HT1080 (cell line): ENCODE measurements around the gene CEACAM3. TPM values are rescaled to one million over a fixed set of nuclear protein-coding genes. Genes with fewer than 3 reads are reported as not detected.

Experiments
- DNase-seq: peaks from one replicate; pipeline ENCODE4 v3.0.0-alpha.2; 2015; ENCODE audit warnings: low read depth
- total RNA-seq: library from RNA; depleted of rRNA; stranded (reverse); fragments of >200 nt; shearing (Covaris generic); gene quantifications from 2 replicates; pipeline ENCODE4 v1.2.3, GENCODE V29; 2014; rRNA removed

The CEACAM3 gene
- total RNA-seq, 1 experiment from 2014 or later, result not detected

DNA sequence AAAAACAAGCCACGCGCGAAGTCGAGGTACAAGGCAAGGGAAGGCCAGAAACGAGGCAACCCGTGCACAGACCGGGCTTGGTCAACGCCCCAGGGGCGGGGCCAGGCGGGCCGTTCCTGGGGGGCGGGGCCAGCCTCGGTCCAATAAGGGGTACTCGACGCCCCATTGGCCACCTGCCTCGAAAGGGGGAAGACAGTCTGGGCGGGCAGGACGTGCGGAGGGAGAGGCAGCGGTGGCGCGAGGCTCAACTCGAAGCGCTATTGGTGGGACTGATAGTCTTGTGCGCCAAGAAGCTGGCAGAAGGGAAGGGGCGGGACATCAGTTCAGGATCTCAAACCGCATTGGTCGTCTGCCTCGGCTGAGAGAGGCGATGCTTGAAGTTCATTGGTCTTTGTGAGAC is 48.2 kb downstream of the CEACAM3 start, which contains the start of gene LYPD4:
TSS of gene LYPD4 (minus strand) at position 83 of the 400 bp plus-strand sequence. CDS start 5,398 bp downstream, outside the sequence.
- no peak for DNase-seq

- no peak for DNase-seq
Measured at GRCh38 chr19:41845001-41845050, 48.4 kb downstream of the CEACAM3 start, which contains the start of gene DMRTC2. DMRTC2 (plus strand) TSS chr19:41845042; CDS start chr19:41847429, 2,387 bp downstream.

- no peak for DNase-seq
Measured at GRCh38 chr19:41845051-41845590, 48.7 kb downstream of the CEACAM3 start.

GRCh38 chr19:41847351-41848105 is 51.1 kb downstream of the CEACAM3 start:
- no peak for DNase-seq

DNA sequence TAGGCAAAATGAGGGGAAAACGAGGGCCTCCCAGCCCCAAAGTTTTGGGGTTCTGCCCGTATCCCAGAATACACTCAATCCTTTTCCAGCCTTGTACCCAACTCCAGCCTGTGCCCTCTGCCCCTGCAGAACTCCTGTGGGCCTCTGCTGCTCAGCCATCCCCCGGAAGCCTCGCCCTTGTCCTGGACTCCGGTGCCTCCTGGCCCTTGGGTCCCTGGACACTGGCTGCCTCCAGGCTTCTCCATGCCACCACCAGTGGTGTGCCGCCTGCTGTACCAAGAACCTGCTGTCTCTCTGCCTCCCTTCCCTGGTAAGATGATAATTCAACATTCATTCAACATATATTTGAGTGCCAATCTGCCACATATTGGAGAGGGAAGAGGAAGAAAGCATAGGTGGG is 52.3 kb downstream of the CEACAM3 start:
- DNase-seq, result no peak

DNA sequence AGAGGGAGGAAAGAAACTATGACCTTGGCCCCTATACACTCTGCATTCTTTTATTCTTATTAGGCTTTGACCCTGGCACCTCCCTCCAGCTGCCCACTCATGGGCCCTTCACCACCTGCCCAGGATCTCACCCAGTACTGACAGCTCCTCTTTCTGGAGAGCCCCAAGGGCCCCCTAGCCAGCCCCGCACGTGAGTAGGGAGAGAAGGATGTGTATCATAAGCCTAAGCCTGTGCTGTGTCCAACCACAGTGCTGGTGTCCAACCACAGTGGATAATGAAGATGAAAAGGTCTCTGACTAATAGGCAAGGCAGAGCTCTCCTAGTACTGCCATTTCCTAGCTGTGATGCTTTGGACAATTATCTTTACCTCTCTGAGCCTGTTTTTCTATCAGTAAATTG is 52.7 kb downstream of the CEACAM3 start:
- DNase-seq, result no peak

- no peak for DNase-seq
Measured at GRCh38 chr19:41850381-41850780, 54.0 kb downstream of the CEACAM3 start.

DNA sequence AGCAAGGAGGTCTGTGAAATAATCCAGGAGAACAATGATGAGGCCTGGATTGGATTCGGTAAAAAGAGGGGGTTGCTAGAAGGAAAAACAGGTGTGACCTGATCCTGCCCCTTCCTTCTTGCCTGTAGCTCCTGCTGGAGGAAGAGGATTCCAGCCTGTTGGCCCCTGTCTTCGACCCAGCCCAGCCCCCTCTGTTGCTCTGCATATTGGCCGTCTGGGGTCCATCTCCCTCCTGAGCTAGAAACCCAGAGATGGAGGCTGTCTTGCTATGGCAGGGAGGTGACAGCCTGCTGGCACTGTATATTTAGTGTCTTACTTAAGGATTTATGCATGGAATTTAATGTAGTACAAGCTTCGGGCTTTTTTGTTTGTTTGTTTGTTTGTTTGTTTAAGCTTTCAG is 55.1 kb downstream of the CEACAM3 start:
- no peak for DNase-seq

GRCh38 chr19:41853344-41853743 is 57.0 kb downstream of the CEACAM3 start:
- no peak for DNase-seq

GRCh38 chr19:41853768-41854167 is 57.4 kb downstream of the CEACAM3 start:
- DNase-seq, result no peak

- DNase-seq, result no peak
Measured at GRCh38 chr19:41859213-41859617, 62.8 kb downstream of the CEACAM3 start.

GRCh38 chr19:41859618-41860418 is 63.4 kb downstream of the CEACAM3 start, which contains the start of gene RPS19:
RPS19 (plus strand) TSS chr19:41860255; CDS start chr19:41860775, 520 bp downstream.
- DNase-seq, result peak; percentile 98

- DNase-seq, result no peak
Measured at GRCh38 chr19:41860419-41861115, 64.2 kb downstream of the CEACAM3 start.

Other genes starting within 250 kb of the CEACAM3 start
- gene CEACAM21, start 220.4 kb upstream of the CEACAM3 start, total RNA-seq, result not detected in 2 replicates
- not detected in 2 replicates for gene CEACAM4, start 169.5 kb upstream of the CEACAM3 start, total RNA-seq
- not detected in 2 replicates for gene CEACAM7, start 108.3 kb upstream of the CEACAM3 start, total RNA-seq
- not detected in 2 replicates for gene CEACAM5, start 88.0 kb upstream of the CEACAM3 start, total RNA-seq
- gene CEACAM6, start 41.1 kb upstream of the CEACAM3 start, total RNA-seq, result not detected in 2 replicates
- not detected in 2 replicates for gene LYPD4, start 48.1 kb downstream of the CEACAM3 start, total RNA-seq
- gene DMRTC2, start 48.5 kb downstream of the CEACAM3 start, total RNA-seq, result not detected in 2 replicates
- gene RPS19, start 63.7 kb downstream of the CEACAM3 start, total RNA-seq, result 2,545 and 4,295 TPM in 2 replicates
- not detected in 2 replicates for gene CD79A, start 80.7 kb downstream of the CEACAM3 start, total RNA-seq
- gene ARHGEF1, start 86.6 kb downstream of the CEACAM3 start, total RNA-seq, result 100 and 109 TPM in 2 replicates
- 0.72 TPM in 1 of 2 replicates, not detected in the other for gene ERFL, start 131.9 kb downstream of the CEACAM3 start, total RNA-seq
- gene RABAC1, start 162.7 kb downstream of the CEACAM3 start, total RNA-seq, result 91.6 and 101 TPM in 2 replicates
- 0.03 and 0.13 TPM in 2 replicates for gene ATP1A3, start 197.6 kb downstream of the CEACAM3 start, total RNA-seq